IMR-90 (cell line): ENCODE results near the gene BBS1.
"Not testable (repeated sequence)": the region's sequence is repeated elsewhere in the genome, so short reads cannot be mapped to it uniquely, and the experiment has no call there.

Source experiments
- TF ChIP-seq, protein P1 (sequence below): fragments of 150-350 bp; IDR thresholded peaks from 2 replicates; pipeline ENCODE4 v1.6.1; 2017; ENCODE audit warnings: mild to moderate bottlenecking, antibody characterized with exemption, low read length, low read depth
- TF ChIP-seq, protein P2 (sequence below): conservative IDR thresholded peaks from 2 replicates; pipeline ENCODE4 v1.5.1; 2012; ENCODE audit warnings: mild to moderate bottlenecking, low read depth, low read length, improper control_type of control experiment

DNA sequence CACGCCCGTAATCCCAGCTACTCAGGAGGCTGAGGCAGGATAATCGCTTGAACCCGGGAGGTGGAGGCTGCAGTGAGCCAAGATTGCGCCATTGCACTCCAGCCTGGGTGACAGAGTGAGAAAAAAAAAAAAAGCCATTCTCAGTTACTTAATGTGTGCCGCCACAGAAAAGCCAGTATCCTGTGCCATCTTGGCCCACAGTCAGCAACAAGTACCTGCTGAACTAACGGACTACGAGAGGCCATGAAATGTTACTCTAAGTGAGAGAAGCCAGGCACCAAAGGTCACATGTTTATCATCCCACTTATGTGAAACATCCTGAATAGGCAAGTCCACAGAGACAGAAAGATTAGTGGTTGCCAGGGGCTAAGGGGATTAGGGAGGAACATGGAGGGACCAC lies 30.2 kb downstream of the BBS1 start:
- TF ChIP-seq, protein P1, sequence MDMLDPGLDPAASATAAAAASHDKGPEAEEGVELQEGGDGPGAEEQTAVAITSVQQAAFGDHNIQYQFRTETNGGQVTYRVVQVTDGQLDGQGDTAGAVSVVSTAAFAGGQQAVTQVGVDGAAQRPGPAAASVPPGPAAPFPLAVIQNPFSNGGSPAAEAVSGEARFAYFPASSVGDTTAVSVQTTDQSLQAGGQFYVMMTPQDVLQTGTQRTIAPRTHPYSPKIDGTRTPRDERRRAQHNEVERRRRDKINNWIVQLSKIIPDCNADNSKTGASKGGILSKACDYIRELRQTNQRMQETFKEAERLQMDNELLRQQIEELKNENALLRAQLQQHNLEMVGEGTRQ, result not testable (repeated sequence)
- TF ChIP-seq, protein P2, sequence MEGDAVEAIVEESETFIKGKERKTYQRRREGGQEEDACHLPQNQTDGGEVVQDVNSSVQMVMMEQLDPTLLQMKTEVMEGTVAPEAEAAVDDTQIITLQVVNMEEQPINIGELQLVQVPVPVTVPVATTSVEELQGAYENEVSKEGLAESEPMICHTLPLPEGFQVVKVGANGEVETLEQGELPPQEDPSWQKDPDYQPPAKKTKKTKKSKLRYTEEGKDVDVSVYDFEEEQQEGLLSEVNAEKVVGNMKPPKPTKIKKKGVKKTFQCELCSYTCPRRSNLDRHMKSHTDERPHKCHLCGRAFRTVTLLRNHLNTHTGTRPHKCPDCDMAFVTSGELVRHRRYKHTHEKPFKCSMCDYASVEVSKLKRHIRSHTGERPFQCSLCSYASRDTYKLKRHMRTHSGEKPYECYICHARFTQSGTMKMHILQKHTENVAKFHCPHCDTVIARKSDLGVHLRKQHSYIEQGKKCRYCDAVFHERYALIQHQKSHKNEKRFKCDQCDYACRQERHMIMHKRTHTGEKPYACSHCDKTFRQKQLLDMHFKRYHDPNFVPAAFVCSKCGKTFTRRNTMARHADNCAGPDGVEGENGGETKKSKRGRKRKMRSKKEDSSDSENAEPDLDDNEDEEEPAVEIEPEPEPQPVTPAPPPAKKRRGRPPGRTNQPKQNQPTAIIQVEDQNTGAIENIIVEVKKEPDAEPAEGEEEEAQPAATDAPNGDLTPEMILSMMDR, result not testable (repeated sequence)
